Stimulated activated CD8-positive, alpha-beta memory T cell treated with anti-CD3 and anti-CD28 coated beads, Interleukin-12 subunit alpha, Interleukin-12 subunit beta, amount 100 ng/mL, for 1 hour (primary cell): ENCODE data around the gene SCUBE3.

Experiments used
- DNase-seq: peaks from one replicate; pipeline ENCODE4 v3.0.0-alpha.2; 2020; ENCODE audit warnings: low read depth

The SCUBE3 gene

GRCh38 chr6:35213298-35213791 lies 411 bp upstream of the SCUBE3 start:
- DNase-seq: no peak

- DNase-seq: no peak
Measured at GRCh38 chr6:35214869-35215664, 1.3 kb downstream of the SCUBE3 start.

DNA sequence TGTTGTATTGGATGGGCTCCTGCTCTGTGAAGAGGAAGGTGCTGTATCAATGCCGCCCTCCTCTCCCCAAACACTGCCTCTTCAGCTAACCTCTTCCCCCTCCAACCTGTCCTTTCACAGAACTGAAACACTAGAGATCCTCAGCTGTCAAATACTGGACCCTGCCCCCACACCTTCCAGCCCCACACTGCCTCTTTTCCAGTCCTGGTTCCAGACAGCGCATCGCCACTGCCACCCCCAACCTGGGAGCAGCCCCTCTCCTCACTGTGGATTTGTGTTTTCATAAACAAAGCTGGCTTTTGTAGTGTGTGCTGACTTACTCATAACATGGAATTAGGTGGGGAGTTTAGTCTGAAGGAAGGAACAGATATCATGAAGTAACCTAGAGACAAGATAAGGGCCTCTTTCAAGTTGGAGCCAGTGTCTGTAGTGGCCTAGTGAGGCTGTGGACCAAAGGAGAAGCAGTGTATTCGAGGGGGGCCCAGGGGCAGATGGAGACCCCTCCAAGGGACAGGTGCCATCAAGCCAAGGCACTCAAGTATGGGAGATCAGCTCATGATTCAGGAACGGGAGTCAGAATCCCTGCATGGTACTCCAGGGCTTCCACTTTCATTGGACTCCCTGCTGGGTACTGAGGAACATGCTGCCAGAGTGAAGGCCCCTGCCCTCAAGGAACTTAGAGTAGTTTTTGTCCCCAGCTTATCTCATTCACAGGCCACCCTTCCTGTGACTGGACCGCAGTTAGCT lies 2.1 kb downstream of the SCUBE3 start:
- no peak for DNase-seq

GRCh38 chr6:35216412-35216732 lies 2.6 kb downstream of the SCUBE3 start:
- no peak for DNase-seq

- no peak for DNase-seq
Measured at GRCh38 chr6:35216851-35217811, 3.4 kb downstream of the SCUBE3 start.

- no peak for DNase-seq
Measured at GRCh38 chr6:35218021-35218420, 4.3 kb downstream of the SCUBE3 start.

GRCh38 chr6:35218456-35218855 lies 4.7 kb downstream of the SCUBE3 start:
- DNase-seq: no peak

GRCh38 chr6:35219683-35220326 lies 6.0 kb downstream of the SCUBE3 start:
- DNase-seq: no peak

- no peak for DNase-seq
Measured at GRCh38 chr6:35220711-35221110, 7.0 kb downstream of the SCUBE3 start.

GRCh38 chr6:35223396-35223795 lies 9.6 kb downstream of the SCUBE3 start:
- no peak for DNase-seq

- DNase-seq: no peak
Measured at GRCh38 chr6:35224720-35225119, 11.0 kb downstream of the SCUBE3 start.

DNA sequence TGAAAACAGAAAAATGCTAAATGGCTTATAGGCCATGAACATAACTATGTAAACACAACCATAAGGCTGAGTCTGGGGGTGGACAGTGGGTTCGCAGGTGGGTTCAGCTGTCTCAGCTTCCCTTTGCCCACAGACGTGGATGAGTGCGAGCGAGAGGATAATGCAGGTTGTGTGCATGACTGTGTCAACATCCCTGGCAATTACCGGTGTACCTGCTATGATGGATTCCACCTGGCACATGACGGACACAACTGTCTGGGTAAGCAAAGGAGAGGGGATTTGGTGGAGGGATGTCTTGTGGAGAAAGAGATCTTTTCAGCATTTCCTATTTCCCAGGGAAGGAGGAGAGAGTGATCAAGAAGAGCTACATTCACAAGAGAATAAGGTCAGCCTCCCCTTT lies 14.7 kb downstream of the SCUBE3 start:
- no peak for DNase-seq

- DNase-seq: no peak
Measured at GRCh38 chr6:35229304-35229703, 15.5 kb downstream of the SCUBE3 start.

GRCh38 chr6:35230498-35230897 lies 16.7 kb downstream of the SCUBE3 start:
- no peak for DNase-seq

- no peak for DNase-seq
Measured at GRCh38 chr6:35230950-35231349, 17.2 kb downstream of the SCUBE3 start.

DNA sequence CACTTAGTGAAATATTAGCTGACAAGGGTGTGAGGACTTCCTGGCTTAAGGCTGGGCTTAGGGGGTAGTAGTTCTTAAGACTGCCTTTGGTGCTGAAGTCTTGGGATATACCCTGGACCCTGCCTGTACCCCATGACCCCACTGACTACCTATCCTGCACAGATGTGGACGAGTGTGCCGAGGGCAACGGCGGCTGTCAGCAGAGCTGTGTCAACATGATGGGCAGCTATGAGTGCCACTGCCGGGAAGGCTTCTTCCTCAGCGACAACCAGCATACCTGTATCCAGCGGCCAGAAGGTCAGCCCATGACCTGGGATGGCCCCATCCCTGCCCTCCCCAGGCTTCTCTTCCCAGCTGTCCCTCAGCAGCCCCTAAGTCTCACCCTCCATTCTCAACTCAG lies 17.8 kb downstream of the SCUBE3 start:
- DNase-seq: no peak

DNA sequence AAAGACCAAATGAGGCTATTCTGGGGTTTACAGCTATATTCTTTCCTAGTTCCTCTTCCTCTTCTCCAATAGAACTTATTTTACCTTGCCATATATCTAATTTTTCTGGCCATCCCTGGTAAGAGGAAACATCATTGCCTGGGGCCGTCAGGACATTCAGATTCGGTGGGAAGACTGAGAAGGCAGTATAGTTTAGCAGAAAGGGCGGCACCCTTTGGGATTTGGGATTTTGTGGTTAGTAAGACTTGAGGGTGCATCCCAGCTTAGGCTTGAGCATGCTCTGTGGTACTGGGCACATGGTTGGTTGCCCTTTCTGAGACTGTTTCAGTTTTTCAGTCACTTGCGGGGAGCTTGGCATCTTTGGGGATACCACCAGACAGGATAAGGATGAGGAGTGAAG lies 21.1 kb downstream of the SCUBE3 start:
- DNase-seq: no peak

- no peak for DNase-seq
Measured at GRCh38 chr6:35236223-35236622, 22.5 kb downstream of the SCUBE3 start.

GRCh38 chr6:35237476-35237875 lies 23.7 kb downstream of the SCUBE3 start:
- no peak for DNase-seq

- DNase-seq: no peak
Measured at GRCh38 chr6:35238843-35239289, 25.1 kb downstream of the SCUBE3 start.

- no peak for DNase-seq
Measured at GRCh38 chr6:35239581-35239980, 25.8 kb downstream of the SCUBE3 start.
